Lower leg skin (tissue), 4 donors: ENCODE data around the gene MLYCD. TPM values are rescaled to one million over a fixed set of nuclear protein-coding genes. Genes with fewer than 3 reads are reported as not detected.

Experiments used
- DNase-seq, 2 donors: peaks; one replicate each; pipeline ENCODE4 v3.0.0-alpha.2; 2019; ENCODE audit warnings: low spot score in 2 of 2
- H3K4me3 ChIP-seq: fragments of 200-600 bp; sonication (generic); 2 replicates; pipeline ENCODE4 v1.5.1; 2017; ENCODE audit warnings: mild to moderate bottlenecking, low read depth; ENCODE audit not compliant: poor library complexity, severe bottlenecking
- CTCF ChIP-seq, 3 donors: fragments of 450-650 bp; IDR thresholded peaks; one replicate each; pipeline ENCODE4 v1.5.1; 2016; ENCODE audit warnings: antibody characterized with exemption in 3 of 3, mild to moderate bottlenecking in 3 of 3, moderate library complexity in 2 of 3
- POLR2A ChIP-seq, 2 donors: fragments of 450-650 bp; IDR thresholded peaks; one replicate each; pipeline ENCODE4 v1.6.1; 2016 to 2017; ENCODE audit warnings: antibody characterized with exemption in 2 of 2, mild to moderate bottlenecking in 1 of 2, moderate library complexity in 1 of 2
- WGBS, 2 donors: methylation state at CpG; one replicate each; pipeline ENCODE4 v1.1.5; 2018; 5-methylcytosine and 5-hydroxymethylcytosine counted together
- intact Hi-C: fragments of 100-400 bp; cut with DNase I; formaldehyde crosslinking; loops from one replicate; pipeline ENCODE4 v1.15.0; 2023; ENCODE audit warnings: low total_unique reads
- total RNA-seq, 4 donors: library from RNA; depleted of rRNA; stranded (reverse); fragments of >200 nt; gene quantifications; one replicate each; pipeline ENCODE4 v1.1.0, GENCODE V29; 2016

Gene MLYCD
- total RNA-seq, 4 donors from 2014 or later: 3.8 to 8.8 (median 5.2) TPM

- no peak overlapping the region for H3K4me3 ChIP-seq
- 56 to 58% methylated on average over 8 of the region's 8 CpGs for WGBS, 2 donors
- intact Hi-C loops: no loop called here
- no peak for DNase-seq
- TF ChIP-seq CTCF (IDR thresholded peaks at IDR 0.05) (no peak), POLR2A (IDR thresholded peaks at IDR 0.05) (no peak)
Observed at GRCh38 chr16:83887564-83887963, 11.4 kb upstream of the MLYCD start.

GRCh38 chr16:83888672-83889044 is 10.3 kb upstream of the MLYCD start:
- no peak overlapping the region for H3K4me3 ChIP-seq
- intact Hi-C loops: no loop called here
- DNase-seq: no peak
- TF ChIP-seq POLR2A (IDR thresholded peaks at IDR 0.05) (no peak), CTCF (IDR thresholded peaks at IDR 0.05) (no peak)
- 77 to 80% methylated on average over 4 of the region's 4 CpGs for WGBS, 2 donors

GRCh38 chr16:83890359-83890758 is 8.6 kb upstream of the MLYCD start:
- intact Hi-C loops: no loop called here
- H3K4me3 ChIP-seq: no peak overlapping the region
- DNase-seq: no peak
- no peak for TF ChIP-seq POLR2A (IDR thresholded peaks at IDR 0.05)
- TF ChIP-seq CTCF (IDR thresholded peaks at IDR 0.05): no peak
- 95 to 96% methylated on average over 5 of the region's 5 CpGs for WGBS, 2 donors

GRCh38 chr16:83891742-83892141 is 7.2 kb upstream of the MLYCD start:
- TF ChIP-seq CTCF (IDR thresholded peaks at IDR 0.05) (no peak), POLR2A (IDR thresholded peaks at IDR 0.05) (no peak)
- intact Hi-C loops: no loop called here
- WGBS, 2 donors: 74 to 80% methylated on average over 3 of the region's 3 CpGs
- no peak overlapping the region for H3K4me3 ChIP-seq
- DNase-seq: no peak

- TF ChIP-seq POLR2A (IDR thresholded peaks at IDR 0.05) (no peak), CTCF (IDR thresholded peaks at IDR 0.05) (no peak)
- no peak overlapping the region for H3K4me3 ChIP-seq
- intact Hi-C loops: no loop called here
- DNase-seq: no peak
- 78 to 82% methylated on average over 4 of the region's 4 CpGs for WGBS, 2 donors
Observed at GRCh38 chr16:83895243-83895642, 3.7 kb upstream of the MLYCD start.

GRCh38 chr16:83895942-83896341 is 3.0 kb upstream of the MLYCD start:
- no peak overlapping the region for H3K4me3 ChIP-seq
- TF ChIP-seq CTCF (IDR thresholded peaks at IDR 0.05) (no peak), POLR2A (IDR thresholded peaks at IDR 0.05) (no peak)
- intact Hi-C loops: no loop called here
- WGBS, 2 donors: 92 to 96% methylated on average over 3 of the region's 3 CpGs
- no peak for DNase-seq
